H1 (cell line): ENCODE data around the gene PDE9A. TPM values are rescaled to one million over a fixed set of nuclear protein-coding genes. Genes with fewer than 3 reads are reported as not detected.

ENCODE experiments used
- CTCF ChIA-PET: fragments of 300-600 bp; sonication (Branson Sonifier 250); formaldehyde crosslinking; loops from one replicate; lab custom pipeline; 2021; ENCODE audit not compliant: partially characterized antibody; lab: Charles Lee
- POLR2A ChIA-PET: fragments of 300-600 bp; sonication (Branson Sonifier 250); formaldehyde crosslinking; loops from one replicate; lab custom pipeline; 2021; ENCODE audit warnings: inconsistent platforms; ENCODE audit not compliant: partially characterized antibody; lab: Charles Lee
- DNase-seq, 2 experiments: peaks; one replicate each; pipeline versions ENCODE4 v3.0.0 to v3.0.0-alpha.2; 2010 to 2022; ENCODE audit warnings: low spot score in 2 of 2, low read depth in 1 of 2, mixed read lengths in 1 of 2
- FAIRE-seq: peaks from 2 replicates; lab custom pipeline; 2011; peaks lifted over from hg19 to GRCh38; lab: Jason Lieb, UNC
- H2AFZ ChIP-seq: 2 replicates; pipeline ENCODE4 v1.8.1; 2012; ENCODE audit warnings: low read length, inconsistent platforms
- H2AK5ac ChIP-seq: 2 replicates; pipeline ENCODE4 v1.6.1; 2013; ENCODE audit warnings: low read depth, low read length
- H2BK120ac ChIP-seq: replicated peaks from 2 replicates; pipeline ENCODE3; 2013; ENCODE audit warnings: low read depth, low read length, inconsistent platforms
- H2BK12ac ChIP-seq: 2 replicates; pipeline ENCODE4 v1.6.1; 2013; ENCODE audit warnings: low read depth, low read length
- H2BK15ac ChIP-seq: 2 replicates; pipeline ENCODE4 v1.6.1; 2013; ENCODE audit warnings: low read length
- H2BK20ac ChIP-seq: 2 replicates; pipeline ENCODE4 v1.6.1; 2013; ENCODE audit warnings: low read length
- H2BK5ac ChIP-seq: 2 replicates; pipeline ENCODE4 v1.6.1; 2013; ENCODE audit warnings: low read depth, low read length
- H3K14ac ChIP-seq: 2 replicates; pipeline ENCODE4 v1.6.1; 2013; ENCODE audit warnings: inconsistent platforms; ENCODE audit not compliant: insufficient read length
- H3K18ac ChIP-seq: 2 replicates; pipeline ENCODE4 v1.6.1; 2013; ENCODE audit warnings: low read length; ENCODE audit errors: extremely low read depth
- H3K23ac ChIP-seq: 2 replicates; pipeline ENCODE4 v1.6.1; 2013; ENCODE audit warnings: inconsistent platforms; ENCODE audit not compliant: insufficient read length
- H3K23me2 ChIP-seq: 2 replicates; pipeline ENCODE4 v1.6.1; 2013; ENCODE audit warnings: low read depth, low read length
- H3K27ac ChIP-seq: 2 replicates; pipeline ENCODE4 v1.6.1; 2011; ENCODE audit warnings: low read depth, low read length, inconsistent platforms
- H3K27me3 ChIP-seq, 4 experiments: replicated peaks in 1 of 4; 1 replicate in 1 of 4; 2 replicates in 3 of 4; pipeline versions ENCODE4 v1.6.1 to v1.8.1; 2011 to 2013; ENCODE audit warnings: low read length in 3 of 4, mild to moderate bottlenecking in 3 of 4, inconsistent platforms in 2 of 4, mixed read lengths in 2 of 4, moderate library complexity in 1 of 4; ENCODE audit not compliant: control insufficient read depth in 3 of 4, insufficient read depth in 3 of 4; ENCODE audit errors: extremely low read depth in 1 of 4
- H3K36me3 ChIP-seq, 4 experiments: 2 replicates each; pipeline versions ENCODE4 v1.6.1 to v1.8.1; 2011 to 2013; ENCODE audit warnings: mild to moderate bottlenecking in 4 of 4, low read length in 3 of 4, moderate library complexity in 2 of 4, control low read depth in 1 of 4, inconsistent platforms in 1 of 4; ENCODE audit not compliant: insufficient read depth in 4 of 4, control insufficient read depth in 2 of 4
- H3K4ac ChIP-seq: replicated peaks from 2 replicates; pipeline ENCODE3; 2013; ENCODE audit warnings: low read length, low read depth, mixed read lengths, inconsistent platforms; ENCODE audit not compliant: insufficient read length
- H3K4me1 ChIP-seq, 4 experiments: replicated peaks in 1 of 4; 1 replicate in 1 of 4; 2 replicates in 3 of 4; pipeline versions ENCODE4 v1.6.1 to v1.8.1; 2011 to 2013; ENCODE audit warnings: low read length in 3 of 4, inconsistent platforms in 2 of 4, mixed read lengths in 1 of 4; ENCODE audit not compliant: insufficient read depth in 4 of 4, control insufficient read depth in 3 of 4
- H3K4me2 ChIP-seq, 2 experiments: 2 replicates each; pipeline versions ENCODE4 v1.6.1 to v1.8.1; 2011 to 2013; ENCODE audit warnings: low read depth in 2 of 2, low read length in 2 of 2, control low read depth in 1 of 2, inconsistent platforms in 1 of 2, mild to moderate bottlenecking in 1 of 2; ENCODE audit not compliant: insufficient read depth in 1 of 2
- H3K4me3 ChIP-seq, 4 experiments: fragments of 200-600, 300-600 bp in 1 of 4; sonication (generic), shearing (Covaris generic), sonication (Bioruptor Twin) in 1 of 4; 2 replicates each; pipeline versions ENCODE4 v1.5.1 to v1.8.1; 2011 to 2016; ENCODE audit warnings: low read length in 4 of 4, low read depth in 3 of 4, control low read depth in 2 of 4, inconsistent platforms in 2 of 4, mild to moderate bottlenecking in 2 of 4, mixed read lengths in 1 of 4, moderate library complexity in 1 of 4; ENCODE audit not compliant: insufficient read depth in 2 of 4; ENCODE audit errors: extremely low read depth in 1 of 4
- H3K56ac ChIP-seq: replicated peaks from 2 replicates; pipeline ENCODE3; 2013; ENCODE audit warnings: low read depth, mild to moderate bottlenecking, mixed read lengths, low read length, inconsistent platforms; ENCODE audit not compliant: insufficient read length
- H3K79me1 ChIP-seq: 2 replicates; pipeline ENCODE4 v1.6.1; 2013; ENCODE audit warnings: low read depth, low read length, control low read depth
- H3K79me2 ChIP-seq, 2 experiments: 2 replicates each; pipeline versions ENCODE4 v1.6.1 to v1.8.1; 2012 to 2013; ENCODE audit warnings: low read length in 2 of 2, mild to moderate bottlenecking in 2 of 2, inconsistent platforms in 1 of 2; ENCODE audit not compliant: insufficient read depth in 2 of 2, control insufficient read depth in 1 of 2
- H3K9ac ChIP-seq, 4 experiments: replicated peaks in 1 of 4; 1 replicate in 1 of 4; 2 replicates in 3 of 4; pipeline versions ENCODE4 v1.6.1 to v1.8.1; 2011 to 2013; ENCODE audit warnings: low read depth in 3 of 4, low read length in 3 of 4, control low read depth in 2 of 4, mild to moderate bottlenecking in 2 of 4, moderate library complexity in 2 of 4, inconsistent platforms in 1 of 4; ENCODE audit errors: extremely low read depth in 1 of 4
- H3K9me3 ChIP-seq, 2 experiments: 2 replicates each; pipeline versions ENCODE4 v1.6.1 to v1.8.1; 2012 to 2013; ENCODE audit warnings: mild to moderate bottlenecking in 2 of 2, moderate library complexity in 2 of 2, control low read depth in 1 of 2, inconsistent platforms in 1 of 2, low read depth in 1 of 2, low read length in 1 of 2, mixed read lengths in 1 of 2; ENCODE audit not compliant: insufficient read depth in 2 of 2
- H4K20me1 ChIP-seq, 2 experiments: replicated peaks in 1 of 2; 2 replicates each; pipeline versions ENCODE3 to v1.8.1; 2011 to 2013; ENCODE audit warnings: inconsistent platforms in 2 of 2, low read length in 2 of 2, mild to moderate bottlenecking in 1 of 2; ENCODE audit not compliant: insufficient read depth in 2 of 2, control insufficient read depth in 1 of 2
- H4K5ac ChIP-seq: 2 replicates; pipeline ENCODE4 v1.6.1; 2013; ENCODE audit warnings: low read length, low read depth, mixed read lengths, inconsistent platforms; ENCODE audit not compliant: insufficient read length
- H4K8ac ChIP-seq: 2 replicates; pipeline ENCODE4 v1.8.0; 2013; ENCODE audit warnings: mild to moderate bottlenecking, moderate library complexity, low read length, inconsistent platforms; ENCODE audit not compliant: insufficient read depth; ENCODE audit errors: extremely low read depth
- H4K91ac ChIP-seq: replicated peaks from 2 replicates; pipeline ENCODE3; 2013; ENCODE audit warnings: low read length, mixed read lengths, inconsistent platforms; ENCODE audit not compliant: insufficient read length
- CEBPB ChIP-seq: IDR thresholded peaks from 2 replicates; pipeline ENCODE4 v1.6.1; 2012; ENCODE audit warnings: low read depth, low read length
- CHD1 ChIP-seq: IDR thresholded peaks from 2 replicates; pipeline ENCODE4 v1.6.1; 2012; ENCODE audit warnings: low read depth, low read length, improper control_type of control experiment
- RAD21 ChIP-seq, 2 experiments: IDR thresholded peaks in 1 of 2; conservative IDR thresholded peaks in 1 of 2; 2 replicates each; pipeline ENCODE4 v1.6.1; 2011; ENCODE audit warnings: low read depth in 2 of 2, low read length in 2 of 2, improper control_type of control experiment in 1 of 2, inconsistent platforms in 1 of 2, mild to moderate bottlenecking in 1 of 2, moderate library complexity in 1 of 2
- WGBS, 2 experiments: shearing (Covaris generic) in 1 of 2; methylation state at CpG; one replicate each; pipeline versions ENCODE4 v1.1.6 to v1.1.7; 2013 to 2015; ENCODE audit warnings: low lambda C conversion rate in 2 of 2, mixed read lengths in 2 of 2, inconsistent platforms in 1 of 2, low coverage in 1 of 2, missing lambda C conversion rate in 1 of 2; ENCODE audit not compliant: insufficient replicate concordance in 2 of 2, insufficient coverage in 1 of 2, insufficient read length in 1 of 2; ENCODE audit errors: extremely low coverage in 1 of 2, missing lambda C conversion rate in 1 of 2; 5-methylcytosine and 5-hydroxymethylcytosine counted together
- polyA plus RNA-seq, 7 experiments: library from polyadenylated mRNA; depleted of rRNA in 3 of 7; stranded (reverse) in 5 of 7; unstranded in 2 of 7; fragments of >200 nt in 5 of 7; fragments of 200-250 nt in 2 of 7; gene quantifications; 1 replicate in 5 of 7; 2 replicates in 1 of 7; 4 replicates in 1 of 7; pipeline versions ENCODE4 v1.2.1 to v1.2.3, GENCODE V29; 2011 to 2013; ENCODE audit warnings: missing spikeins in 2 of 7, mixed read lengths in 2 of 7
- total RNA-seq: library from RNA; stranded (reverse); fragmentation: NEBNext Ultra II Directional; extraction: Animal tissue kit (Norgen Biotek cat#: 25700); gene quantifications from 2 replicates; pipeline ENCODE4 v1.2.1, GENCODE V29; 2021
- TF ChIP-seq, protein P1 (sequence below): IDR thresholded peaks from 2 replicates; pipeline ENCODE4 v1.6.1; 2012; ENCODE audit warnings: low read length, inconsistent platforms

The PDE9A gene
- total and polyA plus RNA-seq, 2 of the 8 experiments (the other 6 are each of a cell fraction or from before 2014, with no cell fraction given), result 39.2 to 45.9 TPM

DNA sequence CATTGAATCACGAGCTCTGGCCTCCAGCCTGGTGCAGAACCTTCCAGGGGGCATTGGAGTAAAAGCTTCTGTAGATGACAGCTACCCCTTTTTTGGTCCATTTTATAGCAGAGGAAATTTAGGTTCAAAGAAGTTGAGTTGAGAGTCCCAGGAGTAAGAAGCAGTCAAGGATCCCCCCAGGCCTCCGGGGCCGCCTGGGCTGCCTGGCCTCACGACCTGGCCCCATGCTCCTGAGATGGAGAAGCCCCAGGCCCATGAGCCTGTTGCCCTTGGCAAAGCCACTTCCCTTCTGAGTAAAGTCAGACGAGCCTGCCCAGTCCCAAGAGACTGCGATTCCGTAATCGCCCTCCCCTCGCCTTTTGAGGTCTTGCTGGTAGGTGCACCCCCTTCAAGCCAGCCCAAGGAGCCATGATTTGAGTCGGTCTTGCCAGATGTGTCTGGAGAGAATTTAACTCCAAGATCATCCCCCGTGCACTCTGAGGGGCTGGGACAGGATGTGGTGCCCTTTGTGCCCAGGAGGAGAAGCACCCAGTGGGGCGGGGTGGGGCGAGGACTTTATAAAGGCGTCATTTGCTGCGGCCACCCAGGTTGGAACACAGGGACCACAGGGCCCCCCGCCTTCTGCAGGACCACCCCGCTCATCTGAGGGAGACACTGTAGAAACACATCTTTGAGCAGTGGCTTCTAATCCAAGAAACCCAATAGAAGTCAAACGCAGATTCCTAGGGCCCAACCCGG, 30.1 kb downstream of the PDE9A start:
- H4K20me1 ChIP-seq, result peaks cover 6 to 15% of the 10 kb centered on the region in 2 experiments
- no peak overlapping the region for H3K23ac ChIP-seq
- no peak overlapping the region for H4K91ac ChIP-seq
- H3K36me3 ChIP-seq, result peaks cover 3 to 9% (median 6%) of the 10 kb centered on the region in 4 experiments; a peak in 5 of 8 replicates
- no peak overlapping the region for H3K4ac ChIP-seq
- TF ChIP-seq CHD1 (no peak), RAD21 (IDR thresholded peaks at IDR 0.05 in 1 of 2, conservative IDR thresholded peaks at IDR 0.05 in 1 of 2; ENCODE audit: low read depth in 2 of 2, low read length in 2 of 2) (no peak), CEBPB (no peak)
- TF ChIP-seq, protein P1, sequence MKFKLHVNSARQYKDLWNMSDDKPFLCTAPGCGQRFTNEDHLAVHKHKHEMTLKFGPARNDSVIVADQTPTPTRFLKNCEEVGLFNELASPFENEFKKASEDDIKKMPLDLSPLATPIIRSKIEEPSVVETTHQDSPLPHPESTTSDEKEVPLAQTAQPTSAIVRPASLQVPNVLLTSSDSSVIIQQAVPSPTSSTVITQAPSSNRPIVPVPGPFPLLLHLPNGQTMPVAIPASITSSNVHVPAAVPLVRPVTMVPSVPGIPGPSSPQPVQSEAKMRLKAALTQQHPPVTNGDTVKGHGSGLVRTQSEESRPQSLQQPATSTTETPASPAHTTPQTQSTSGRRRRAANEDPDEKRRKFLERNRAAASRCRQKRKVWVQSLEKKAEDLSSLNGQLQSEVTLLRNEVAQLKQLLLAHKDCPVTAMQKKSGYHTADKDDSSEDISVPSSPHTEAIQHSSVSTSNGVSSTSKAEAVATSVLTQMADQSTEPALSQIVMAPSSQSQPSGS, result no peak
- H3K56ac ChIP-seq, result no peak overlapping the region
- no peak overlapping the region for H3K4me2 ChIP-seq
- H2BK20ac ChIP-seq, result no peak overlapping the region
- ChIA-PET CTCF (interaction anchor here (0.8 to 3.4 kb wide), 6 partner anchors 11 to 117 kb away, joined by 3 to 19 read pairs (median 4); partner anchors contain the start of gene PDE9A), POLR2A (no interaction called here)
- H2BK12ac ChIP-seq, result no peak overlapping the region
- H2BK15ac ChIP-seq, result no peak overlapping the region
- peaks cover 0 to 6% (median 0%) of the 10 kb centered on the region in 4 experiments; a peak in 2 of 7 replicates for H3K4me1 ChIP-seq
- WGBS, 2 experiments, result 91% methylated on average over 19 of the region's 19 CpGs; no CpG with 5 or more reads in 1 of the 2 experiments
- no peak overlapping the region for H3K9ac ChIP-seq
- DNase-seq, result no peak
- H3K27me3 ChIP-seq, result no peaks in the 10 kb centered on the region
- no peak overlapping the region for H2AFZ ChIP-seq
- no peaks in the 10 kb centered on the region for H3K23me2 ChIP-seq
- no peaks in the 10 kb centered on the region for H3K9me3 ChIP-seq
- H2AK5ac ChIP-seq, result no peak overlapping the region
- H3K27ac ChIP-seq, result no peak overlapping the region
- H3K79me1 ChIP-seq, result peaks cover 2% of the 10 kb centered on the region; the same call in 1 of the 2 replicates
- H3K4me3 ChIP-seq, result no peak overlapping the region
- no peak overlapping the region for H2BK120ac ChIP-seq
- H4K8ac ChIP-seq, result no peak overlapping the region; the same call in 1 of the 2 replicates
- FAIRE-seq, result no peak
- no peak overlapping the region for H2BK5ac ChIP-seq
- no peak overlapping the region for H3K14ac ChIP-seq
- H3K18ac ChIP-seq, result no peak overlapping the region
- no peak overlapping the region for H4K5ac ChIP-seq
- H3K79me2 ChIP-seq, result no peaks in the 10 kb centered on the region; a peak in 1 of 4 replicates
